ENCODE measurements around the gene MPC1. TPM values are rescaled to one million over a fixed set of nuclear protein-coding genes. Genes with fewer than 3 reads are reported as not detected.

MPC1 gene
- total RNA-seq, 1 experiment from 2014 or later, result 34.6 TPM

Other genes starting within 250 kb of the MPC1 start
- not detected in 2 replicates for gene TBXT, start 215.1 kb downstream of the MPC1 start, total RNA-seq (2014; rRNA removed; shearing (Covaris generic))
- not detected in 2 replicates for gene PRR18, start 74.5 kb downstream of the MPC1 start, total RNA-seq (2014; rRNA removed; shearing (Covaris generic))
- 46.3 and 49.9 TPM in 2 replicates for gene SFT2D1, start 40.4 kb downstream of the MPC1 start, total RNA-seq (2014; rRNA removed; shearing (Covaris generic))
- 0.08 and 0.18 TPM in 2 replicates for gene RAMACL, start 203.7 kb upstream of the MPC1 start, total RNA-seq (2014; rRNA removed; shearing (Covaris generic))
- 2.1 and 4.9 TPM in 2 replicates for gene RPS6KA2, start 244.3 kb upstream of the MPC1 start, total RNA-seq (2014; rRNA removed; shearing (Covaris generic))

Data from SK-MEL-5 (cell line).